Loucy (cell line): ENCODE measurements around the gene TAB3.

ENCODE experiments used
- H2AFZ ChIP-seq: fragments of 200-600 bp; sonication (generic); 2 replicates; pipeline ENCODE4 v1.6.0; 2016; ENCODE audit warnings: antibody characterized with exemption, mild to moderate bottlenecking, low read length, moderate library complexity
- H3F3A ChIP-seq: fragments of 200-600 bp; 2 replicates; pipeline ENCODE4 v1.6.0; 2016; ENCODE audit warnings: antibody characterized with exemption, low read depth, mild to moderate bottlenecking
- H3K27me3 ChIP-seq: fragments of 200-600 bp; sonication (generic); 2 replicates; pipeline ENCODE4 v1.6.1; 2014; ENCODE audit warnings: low read length, mild to moderate bottlenecking; ENCODE audit not compliant: insufficient read depth, poor library complexity, severe bottlenecking
- H3K36me3 ChIP-seq: fragments of 200-600 bp; sonication (generic); 2 replicates; pipeline ENCODE4 v1.6.1; 2016; ENCODE audit warnings: low read length; ENCODE audit not compliant: insufficient read depth
- H3K4me1 ChIP-seq: fragments of 200-600 bp; sonication (generic); 2 replicates; pipeline ENCODE4 v1.5.1; 2014; ENCODE audit warnings: low read length, mild to moderate bottlenecking; ENCODE audit not compliant: insufficient read depth, poor library complexity, severe bottlenecking
- H3K4me2 ChIP-seq: fragments of 200-600 bp; sonication (generic); 2 replicates; pipeline ENCODE4 v1.6.0; 2014; ENCODE audit warnings: antibody characterized with exemption, low read length, low read depth, mild to moderate bottlenecking; ENCODE audit not compliant: poor library complexity, severe bottlenecking
- H3K4me3 ChIP-seq: fragments of 200-600 bp; sonication (generic); 2 replicates; pipeline ENCODE4 v1.5.1; 2014; ENCODE audit warnings: low read length, mild to moderate bottlenecking, mixed read lengths; ENCODE audit not compliant: poor library complexity, severe bottlenecking
- H3K79me2 ChIP-seq: fragments of 200-600 bp; sonication (generic); 2 replicates; pipeline ENCODE4 v1.6.1; 2014; ENCODE audit warnings: low read length; ENCODE audit not compliant: insufficient read depth
- H3K9ac ChIP-seq: fragments of 200-600 bp; sonication (generic); 2 replicates; pipeline ENCODE4 v1.6.0; 2014; ENCODE audit warnings: mild to moderate bottlenecking, low read depth, low read length, moderate library complexity; ENCODE audit not compliant: poor library complexity, severe bottlenecking
- H3K9me2 ChIP-seq: fragments of 200-600 bp; sonication (generic); replicated peaks from 2 replicates; pipeline ENCODE4 v1.6.1; 2016; ENCODE audit warnings: low read depth, low read length, mixed read lengths
- H3K9me3 ChIP-seq: fragments of 200-600 bp; sonication (generic); 2 replicates; pipeline ENCODE4 v1.6.1; 2014; ENCODE audit warnings: mild to moderate bottlenecking, antibody characterized with exemption, low read length, low read depth; ENCODE audit not compliant: insufficient read depth
- H4K20me1 ChIP-seq: fragments of 200-600 bp; sonication (generic); 2 replicates; pipeline ENCODE4 v1.6.0; 2014; ENCODE audit warnings: antibody characterized with exemption, low read length, mild to moderate bottlenecking; ENCODE audit not compliant: insufficient read depth, poor library complexity, severe bottlenecking
- EZH2phosphoT487 ChIP-seq: fragments of 200-600 bp; IDR thresholded peaks from 2 replicates; pipeline ENCODE4 v1.6.1; 2018; ENCODE audit warnings: antibody characterized with exemption, mild to moderate bottlenecking, moderate library complexity, borderline replicate concordance
- TF ChIP-seq, protein P1 (sequence below): fragments of 200-600 bp; sonication (generic); conservative IDR thresholded peaks from 2 replicates; pipeline ENCODE4 v1.5.1; 2014; ENCODE audit warnings: mild to moderate bottlenecking, antibody characterized with exemption, low read length

Gene TAB3

DNA sequence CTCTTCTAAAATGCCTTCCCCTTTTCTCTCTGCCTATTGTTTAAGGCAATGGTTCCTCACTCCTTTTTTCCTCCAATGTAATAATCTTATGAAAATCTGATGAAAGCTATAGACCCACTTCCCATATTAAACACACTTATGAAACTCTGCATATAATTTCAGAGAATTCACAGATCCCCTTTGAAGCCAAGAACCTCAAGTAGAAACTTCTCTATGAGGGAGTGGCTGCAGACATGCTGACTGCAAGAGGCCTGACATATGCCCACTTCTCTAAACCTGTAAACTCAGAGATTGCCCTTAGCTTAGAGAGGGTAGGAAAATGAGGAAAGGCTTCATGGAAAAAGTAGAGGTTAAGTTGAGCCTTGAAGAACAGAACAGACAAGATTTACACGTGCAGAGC lies 37.6 kb downstream of the TAB3 start:
- Histone ChIP-seq H3F3A (no peaks in the 10 kb centered on the region), H3K36me3 (peaks cover 51% of the 10 kb centered on the region; the same call in 1 of the 2 replicates), H3K9me2 (no peaks in the 10 kb centered on the region), H3K79me2 (no peaks in the 10 kb centered on the region), H3K27me3 (no peaks in the 10 kb centered on the region), H3K9ac (no peak overlapping the region), H3K4me2 (no peak overlapping the region), H3K4me1 (no peaks in the 10 kb centered on the region), H3K4me3 (no peak overlapping the region), H3K9me3 (no peaks in the 10 kb centered on the region), H2AFZ (no peak overlapping the region), H4K20me1 (no peaks in the 10 kb centered on the region)
- TF ChIP-seq EZH2phosphoT487: no peak
- TF ChIP-seq, protein P1, sequence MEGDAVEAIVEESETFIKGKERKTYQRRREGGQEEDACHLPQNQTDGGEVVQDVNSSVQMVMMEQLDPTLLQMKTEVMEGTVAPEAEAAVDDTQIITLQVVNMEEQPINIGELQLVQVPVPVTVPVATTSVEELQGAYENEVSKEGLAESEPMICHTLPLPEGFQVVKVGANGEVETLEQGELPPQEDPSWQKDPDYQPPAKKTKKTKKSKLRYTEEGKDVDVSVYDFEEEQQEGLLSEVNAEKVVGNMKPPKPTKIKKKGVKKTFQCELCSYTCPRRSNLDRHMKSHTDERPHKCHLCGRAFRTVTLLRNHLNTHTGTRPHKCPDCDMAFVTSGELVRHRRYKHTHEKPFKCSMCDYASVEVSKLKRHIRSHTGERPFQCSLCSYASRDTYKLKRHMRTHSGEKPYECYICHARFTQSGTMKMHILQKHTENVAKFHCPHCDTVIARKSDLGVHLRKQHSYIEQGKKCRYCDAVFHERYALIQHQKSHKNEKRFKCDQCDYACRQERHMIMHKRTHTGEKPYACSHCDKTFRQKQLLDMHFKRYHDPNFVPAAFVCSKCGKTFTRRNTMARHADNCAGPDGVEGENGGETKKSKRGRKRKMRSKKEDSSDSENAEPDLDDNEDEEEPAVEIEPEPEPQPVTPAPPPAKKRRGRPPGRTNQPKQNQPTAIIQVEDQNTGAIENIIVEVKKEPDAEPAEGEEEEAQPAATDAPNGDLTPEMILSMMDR: no peak

DNA sequence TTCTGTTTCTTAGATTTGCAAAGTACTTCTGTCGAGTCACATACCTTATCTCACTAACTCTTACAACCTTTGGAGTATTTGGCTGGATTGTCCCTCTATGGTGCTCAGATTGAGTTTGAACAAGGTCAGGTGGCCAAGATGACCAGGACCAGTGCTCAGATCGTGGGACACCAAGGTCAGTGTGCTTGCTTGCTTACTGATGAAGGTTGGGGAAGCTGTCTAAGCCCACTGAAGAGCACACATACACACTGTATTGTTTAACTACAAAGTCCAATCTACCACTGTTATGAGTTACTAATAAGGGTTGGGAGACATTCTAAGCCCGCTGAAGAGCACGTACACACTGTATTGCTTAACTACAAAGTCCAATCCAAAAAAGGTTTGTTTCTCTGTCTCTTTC lies 53.7 kb downstream of the TAB3 start:
- Histone ChIP-seq H3K79me2 (no peaks in the 10 kb centered on the region), H3K4me2 (no peak overlapping the region), H3K9me2 (no peaks in the 10 kb centered on the region), H3K9me3 (no peaks in the 10 kb centered on the region), H2AFZ (no peak overlapping the region), H3K4me1 (no peaks in the 10 kb centered on the region), H3K4me3 (no peak overlapping the region), H3F3A (no peaks in the 10 kb centered on the region), H3K36me3 (peaks cover 68% of the 10 kb centered on the region; the same call in 1 of the 2 replicates), H3K9ac (no peak overlapping the region), H4K20me1 (no peaks in the 10 kb centered on the region), H3K27me3 (no peaks in the 10 kb centered on the region)
- TF ChIP-seq EZH2phosphoT487: no peak
- TF ChIP-seq, protein P1: no peak

DNA sequence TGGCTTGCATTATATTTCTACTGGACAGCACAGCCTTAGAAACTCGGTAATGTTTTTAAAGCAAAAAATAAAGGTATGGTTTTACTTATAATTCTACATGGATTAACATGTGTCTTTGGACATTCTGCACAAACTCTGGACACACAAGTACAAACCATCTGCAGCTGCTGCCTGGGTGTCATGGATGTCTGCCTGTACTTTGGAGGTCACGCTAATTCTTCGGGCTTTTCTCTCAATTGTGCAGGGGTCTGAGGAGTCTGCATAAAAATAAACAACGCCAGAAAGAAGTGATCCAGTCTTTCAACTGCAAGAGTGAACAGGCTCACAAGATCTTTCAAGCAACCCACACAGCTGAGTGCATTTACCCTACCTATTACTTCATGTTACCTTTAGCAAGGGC lies 55.2 kb downstream of the TAB3 start:
- TF ChIP-seq, protein P1: no peak
- no peak for TF ChIP-seq EZH2phosphoT487
- no peaks in the 10 kb centered on the region for H3K9me2 ChIP-seq

More for the DNA sequence above, 55.2 kb downstream of the TAB3 start:
- H3K4me2 ChIP-seq: no peak overlapping the region
- no peaks in the 10 kb centered on the region for H4K20me1 ChIP-seq
- H3K4me3 ChIP-seq: no peak overlapping the region
- no peaks in the 10 kb centered on the region for H3K27me3 ChIP-seq
- no peaks in the 10 kb centered on the region for H3K79me2 ChIP-seq
- no peak overlapping the region for H2AFZ ChIP-seq
- H3K9ac ChIP-seq: no peak overlapping the region
- no peaks in the 10 kb centered on the region for H3K4me1 ChIP-seq
- peaks cover 59% of the 10 kb centered on the region; the same call in 1 of the 2 replicates for H3K36me3 ChIP-seq
- H3K9me3 ChIP-seq: no peaks in the 10 kb centered on the region
- H3F3A ChIP-seq: no peaks in the 10 kb centered on the region
